Transverse colon (tissue), 4 donors: ENCODE data around the gene MCCD1. TPM values are rescaled to one million over a fixed set of nuclear protein-coding genes. Genes with fewer than 3 reads are reported as not detected.
A peak's percentile ranks its signal among the peaks of the same experiment; 100 is the strongest.

Experiments used
- DNase-seq: peaks from one replicate; pipeline ENCODE4 v3.0.0-alpha.2; 2019
- H3K27ac ChIP-seq, 4 donors: fragments of 200-600 bp; sonication (generic); 2 replicates each; pipeline ENCODE4 v1.5.1; 2016 to 2018; ENCODE audit warnings: inconsistent platforms in 4 of 4
- H3K27me3 ChIP-seq: fragments of 200-600 bp; sonication (generic); 2 replicates; pipeline ENCODE4 v1.5.1; 2017; ENCODE audit warnings: inconsistent platforms
- H3K36me3 ChIP-seq, 4 donors: fragments of 200-600 bp; sonication (generic); 2 replicates each; pipeline ENCODE4 v1.5.1; 2017 to 2019; ENCODE audit warnings: inconsistent platforms in 4 of 4
- H3K4me1 ChIP-seq, 4 donors: fragments of 200-600 bp; sonication (generic); 2 replicates each; pipeline ENCODE4 v1.5.1; 2017 to 2020; ENCODE audit warnings: inconsistent platforms in 4 of 4
- H3K4me3 ChIP-seq, 4 donors: fragments of 200-600 bp; sonication (generic); 1 replicate in 1 of 4; 2 replicates in 3 of 4; pipeline versions ENCODE4 v1.5.1 to v1.6.1; 2017 to 2019; ENCODE audit warnings: inconsistent platforms in 4 of 4
- H3K9me3 ChIP-seq, 2 donors: fragments of 200-600 bp; sonication (generic); 2 replicates each; pipeline ENCODE4 v1.5.1; 2017 to 2019; ENCODE audit warnings: inconsistent platforms in 2 of 2
- CTCF ChIP-seq, 5 experiments: fragments of 200-600 bp in 3 of 5; fragments of 450-650 bp in 2 of 5; sonication (generic) in 3 of 5; IDR thresholded peaks; 1 replicate in 2 of 5; 2 replicates in 3 of 5; pipeline ENCODE4 v1.5.1; 2016 to 2017; ENCODE audit warnings: antibody characterized with exemption in 5 of 5, inconsistent platforms in 3 of 5, mild to moderate bottlenecking in 2 of 5, moderate library complexity in 1 of 5
- EP300 ChIP-seq: sonication (generic); formaldehyde crosslinking; IDR thresholded peaks from one replicate; pipeline ENCODE4 v1.6.1; 2017; ENCODE audit warnings: antibody characterized with exemption, low read depth
- POLR2A ChIP-seq: fragments of 450-650 bp; IDR thresholded peaks from one replicate; pipeline ENCODE4 v1.6.1; 2016; ENCODE audit warnings: antibody characterized with exemption, mild to moderate bottlenecking, moderate library complexity
- POLR2AphosphoS5 ChIP-seq, 3 donors: sonication (generic); formaldehyde crosslinking; IDR thresholded peaks; one replicate each; pipeline ENCODE4 v1.6.1; 2016; ENCODE audit warnings: antibody characterized with exemption in 3 of 3
- WGBS, 2 donors: methylation state at CpG; one replicate each; pipeline ENCODE4 v1.1.5; 2018; ENCODE audit warnings: low coverage in 1 of 2; 5-methylcytosine and 5-hydroxymethylcytosine counted together
- in situ Hi-C, 4 donors: fragments of 200-750 bp; cut with MboI; loops; one replicate each; pipeline versions ENCODE4 v1.15.0 to v1.15.1; 2017; ENCODE audit warnings: low sequenced_read_pairs in 3 of 4, low pct_ligation_motif_present in 1 of 4, low pct_unique_long_range_greater_than_20kb in 1 of 4
- intact Hi-C: fragments of 100-400 bp; cut with DNase I; formaldehyde crosslinking; loops from one replicate; pipeline ENCODE4 v1.15.1; 2023; ENCODE audit warnings: low total_unique reads
- total RNA-seq, 4 donors: library from RNA; depleted of rRNA; stranded (reverse); fragments of >200 nt; gene quantifications; one replicate each; pipeline ENCODE4 v1.1.0, GENCODE V29; 2016

Gene MCCD1
- total RNA-seq, 4 donors from 2014 or later: not detected

GRCh38 chr6:31568537-31568961 lies 39.8 kb downstream of the MCCD1 start:
- Histone ChIP-seq H3K4me3 (no peak overlapping the region), H3K27me3 (peaks cover 5% of the 10 kb centered on the region), H3K4me1 (peaks cover 0 to 5% (median 0%) of the 10 kb centered on the region in 4 donors), H3K9me3 (no peaks in the 10 kb centered on the region), H3K27ac (no peak overlapping the region), H3K36me3 (no peaks in the 10 kb centered on the region)
- 43 to 64% methylated on average over 2 to 3 of the region's 3 CpGs for WGBS, 2 donors
- intact Hi-C loops: no loop called here
- no peak for TF ChIP-seq CTCF (IDR thresholded peaks at IDR 0.05)
- no peak for TF ChIP-seq POLR2A
- no peak for TF ChIP-seq POLR2AphosphoS5 (IDR thresholded peaks at IDR 0.05)
- in situ Hi-C loops: no loop called here
- DNase-seq: peak; percentile 55

GRCh38 chr6:31569861-31570536 lies 41.2 kb downstream of the MCCD1 start:
- Histone ChIP-seq H3K4me3 (no peak overlapping the region), H3K27me3 (peaks cover 5% of the 10 kb centered on the region), H3K27ac (no peak overlapping the region), H3K9me3 (no peaks in the 10 kb centered on the region), H3K4me1 (peaks cover 0 to 11% (median 0%) of the 10 kb centered on the region in 4 donors), H3K36me3 (no peaks in the 10 kb centered on the region)
- WGBS, 2 donors: 91% methylated on average over 1 of the region's 1 CpG; no CpG with 5 or more reads in 1 of the 2 donors
- intact Hi-C loops: no loop called here
- no peak for DNase-seq
- no peak for TF ChIP-seq CTCF (IDR thresholded peaks at IDR 0.05)
- TF ChIP-seq EP300: no peak
- TF ChIP-seq POLR2AphosphoS5 (IDR thresholded peaks at IDR 0.05): no peak
- no peak for TF ChIP-seq POLR2A
- in situ Hi-C loops: no loop called here

GRCh38 chr6:31572041-31572911 lies 43.5 kb downstream of the MCCD1 start, which contains the start of gene LTA:
Gene LTA (plus strand): TSS chr6:31572289. CDS start chr6:31572743, 454 bp downstream.
- Histone ChIP-seq H3K27me3 (peaks cover 5% of the 10 kb centered on the region), H3K27ac (peak within 1 kb of the TSS; percentile 17 to 67 (median 58)), H3K36me3 (no peaks in the 10 kb centered on the region), H3K4me3 (peak within 1 kb of the TSS in 1 of 4 donors; percentile 28), H3K9me3 (no peaks in the 10 kb centered on the region), H3K4me1 (peaks cover 0 to 13% (median 0%) of the 10 kb centered on the region in 4 donors)
- peak; percentile 43 for DNase-seq
- TF ChIP-seq POLR2A: peak; percentile 35
- no peak for TF ChIP-seq EP300
- TF ChIP-seq POLR2AphosphoS5 (IDR thresholded peaks at IDR 0.05): no peak
- no peak for TF ChIP-seq CTCF (IDR thresholded peaks at IDR 0.05)
- in situ Hi-C loops (no loop called here), intact Hi-C loops (no loop called here)
- 73 to 86% methylated on average over 9 to 23 of the region's 27 CpGs for WGBS, 2 donors
